HepG2 (cell line): ENCODE measurements around the gene C10orf120. TPM values are rescaled to one million over a fixed set of nuclear protein-coding genes. Genes with fewer than 3 reads are reported as not detected.

Experiments
- ATAC-seq: fragments of 200-7000 bp; cut with Tn5 transposase; 3 replicates; pipeline ENCODE4 v1.9.1; 2020; ENCODE audit warnings: mild to moderate bottlenecking, moderate library complexity
- BruUV-seq: library from RNA; stranded (reverse); fragments of 400-500 nt; replicated peaks from 2 replicates; lab custom pipeline; 2021; lab: Mats Ljungman, UMichigan
- CTCF ChIA-PET: fragments of 300-600 bp; formaldehyde crosslinking; extraction: SDS; loops from one replicate; lab custom pipeline; 2021; ENCODE audit warnings: low total read pairs, inconsistent platforms, low intra/inter-chr PET ratio; lab: Yijun Ruan, JAX
- POLR2A ChIA-PET: fragments of 350-600 bp; sonication (Branson Sonifier 250); formaldehyde crosslinking; loops from one replicate; lab custom pipeline; 2020; ENCODE audit warnings: antibody characterized with exemption, inconsistent platforms; lab: Yijun Ruan, JAX
- DNase-seq: peaks from one replicate; pipeline ENCODE4 v3.0.0-alpha.2; 2015; ENCODE audit warnings: low spot score
- FAIRE-seq: peaks from 3 replicates; lab custom pipeline; 2011; peaks lifted over from hg19 to GRCh38; lab: Jason Lieb, UNC
- H2AFZ ChIP-seq: one replicate; pipeline ENCODE4 v1.6.1; 2011; ENCODE audit warnings: low read length, inconsistent platforms
- H3K27ac ChIP-seq: fragments of 300-600 bp; 3 replicates; pipeline ENCODE4 v1.8.0; 2011; ENCODE audit warnings: mixed run types, mild to moderate bottlenecking, mixed read lengths, low read length, inconsistent platforms; ENCODE audit not compliant: insufficient read depth; ENCODE audit errors: extremely low read length
- H3K27me3 ChIP-seq, 2 experiments: fragments of 200-600 bp in 1 of 2; 2 replicates in 1 of 2; 3 replicates in 1 of 2; pipeline versions ENCODE4 v1.6.0 to v1.8.0; 2011; ENCODE audit warnings: low read length in 2 of 2, mild to moderate bottlenecking in 2 of 2, moderate library complexity in 2 of 2, inconsistent platforms in 1 of 2; ENCODE audit not compliant: insufficient read depth in 2 of 2, control insufficient read depth in 1 of 2
- H3K36me3 ChIP-seq, 2 experiments: fragments of 200-600 bp in 1 of 2; replicated peaks in 1 of 2; 2 replicates in 1 of 2; 3 replicates in 1 of 2; pipeline versions ENCODE4 v1.5.1 to v1.8.0; 2011; ENCODE audit warnings: low read length in 2 of 2, inconsistent platforms in 1 of 2; ENCODE audit not compliant: insufficient read depth in 2 of 2, control insufficient read depth in 1 of 2
- H3K4me1 ChIP-seq: 2 replicates; pipeline ENCODE4 v1.5.1; 2012; ENCODE audit warnings: low read length, inconsistent platforms; ENCODE audit not compliant: insufficient read depth
- H3K4me2 ChIP-seq: 2 replicates; pipeline ENCODE4 v1.6.0; 2011; ENCODE audit warnings: low read depth, low read length, inconsistent platforms
- H3K4me3 ChIP-seq, 3 experiments: fragments of 200-600 bp in 1 of 3; sonication (generic), shearing (Covaris generic) in 1 of 3; replicated peaks in 1 of 3; 2 replicates each; pipeline ENCODE4 v1.5.1; 2011 to 2016; ENCODE audit warnings: low read length in 3 of 3, inconsistent platforms in 2 of 3, low read depth in 2 of 3, mild to moderate bottlenecking in 2 of 3, control low read depth in 1 of 3, mixed read lengths in 1 of 3; ENCODE audit not compliant: insufficient read depth in 1 of 3
- H3K79me2 ChIP-seq: one replicate; pipeline ENCODE4 v1.6.1; 2011; ENCODE audit warnings: low read length, inconsistent platforms; ENCODE audit not compliant: insufficient read depth
- H3K9ac ChIP-seq: 2 replicates; pipeline ENCODE4 v1.6.0; 2011; ENCODE audit warnings: mild to moderate bottlenecking, low read depth, low read length, inconsistent platforms; ENCODE audit not compliant: insufficient read depth
- H3K9me3 ChIP-seq: 2 replicates; pipeline ENCODE4 v1.5.1; 2012; ENCODE audit warnings: mild to moderate bottlenecking, low read length
- H4K20me1 ChIP-seq: 2 replicates; pipeline ENCODE4 v1.6.0; 2011; ENCODE audit warnings: inconsistent platforms, mild to moderate bottlenecking, low read length, moderate library complexity; ENCODE audit not compliant: insufficient read depth
- HCFC1 ChIP-seq: fragments of 150-350 bp; IDR thresholded peaks from 2 replicates; pipeline ENCODE4 v1.6.1; 2014; ENCODE audit warnings: low read depth, low read length
- KIAA2018 ChIP-seq: sonication (generic); formaldehyde crosslinking; IDR thresholded peaks from 2 replicates; pipeline ENCODE4 v1.5.0; 2020; ENCODE audit warnings: mild to moderate bottlenecking, missing genetic modification reagents, borderline replicate concordance
- MYPOP ChIP-seq: sonication (generic); formaldehyde crosslinking; IDR thresholded peaks from 2 replicates; pipeline ENCODE4 v1.8.1; 2023; ENCODE audit warnings: mild to moderate bottlenecking, moderate library complexity, missing genetic modification reagents
- PLRG1 ChIP-seq: fragments of 450-650 bp; conservative IDR thresholded peaks from 2 replicates; pipeline ENCODE4 v1.6.1; 2016
- TFE3 ChIP-seq: IDR thresholded peaks from 2 replicates; pipeline ENCODE4 v1.6.1; 2016
- TRIM22 ChIP-seq: fragments of 450-650 bp; IDR thresholded peaks from 2 replicates; pipeline ENCODE4 v1.6.1; 2017
- ZBTB7B ChIP-seq: sonication (generic); formaldehyde crosslinking; IDR thresholded peaks from 2 replicates; pipeline ENCODE4 v1.4.0; 2020; ENCODE audit warnings: missing genetic modification reagents
- ZNF724P ChIP-seq: sonication (generic); formaldehyde crosslinking; IDR thresholded peaks from 2 replicates; pipeline ENCODE4 v1.8.0; 2022; ENCODE audit warnings: missing genetic modification reagents, borderline replicate concordance
- ZNF766 ChIP-seq: sonication (generic); formaldehyde crosslinking; IDR thresholded peaks from 2 replicates; pipeline ENCODE4 v1.5.0; 2020; ENCODE audit warnings: missing genetic modification reagents, borderline replicate concordance
- ZNF891 ChIP-seq: sonication (generic); formaldehyde crosslinking; IDR thresholded peaks from 2 replicates; pipeline ENCODE4 v1.5.0; 2020; ENCODE audit warnings: mild to moderate bottlenecking, missing genetic modification reagents
- WGBS: methylation state at CpG from one replicate; pipeline ENCODE4 v1.1.6; 2017; ENCODE audit warnings: low lambda C conversion rate; 5-methylcytosine and 5-hydroxymethylcytosine counted together
- in situ Hi-C: cut with HindIII; loops from 2 replicates; pipeline ENCODE4 v1.10.0; 2017; ENCODE audit warnings: low pct_unique_long_range_greater_than_20kb; ENCODE audit not compliant: extremely low pct_ligation_motif_present
- intact Hi-C: fragments of 100-400 bp; cut with micrococcal nuclease; formaldehyde crosslinking; loops from one replicate; pipeline ENCODE4 v1.10.0; 2022; ENCODE audit not compliant: unreplicated experiment
- polyA plus RNA-seq, 8 experiments: library from polyadenylated mRNA; depleted of rRNA in 3 of 8; stranded (reverse) in 7 of 8; unstranded in 1 of 8; fragments of >200 nt; fragmentation: Illumina TruSeq in 4 of 8; extraction: Trizol in 4 of 8; gene quantifications; 2 replicates each; pipeline versions ENCODE4 v1.2.1 to v1.2.3, GENCODE V29; 2011 to 2016; ENCODE audit warnings: low read depth in 4 of 8, missing spikeins in 1 of 8, mixed read lengths in 1 of 8; ENCODE audit not compliant: insufficient read depth in 1 of 8
- total RNA-seq, 5 experiments: library from RNA; depleted of rRNA; stranded (reverse); fragments of >200 nt; fragmentation: Illumina TruSeq; extraction: Trizol; gene quantifications; 2 replicates each; pipeline ENCODE4 v1.2.3, GENCODE V29; 2016; ENCODE audit warnings: low read depth in 1 of 5

Gene C10orf120
- total and polyA plus RNA-seq, 2 of the 13 experiments (the other 11 are each of a cell fraction or from before 2014, with no cell fraction given), result not detected

GRCh38 chr10:122716025-122716424 is 16.4 kb upstream of the C10orf120 start:
- POLR2A ChIA-PET, result no interaction called here
- BruUV-seq, result no TSS peak
- TF ChIP-seq ZNF891 (CRISPR knock-in tag) (no peak), HCFC1 (no peak), KIAA2018 (CRISPR knock-in tag) (no peak), PLRG1 (no peak), MYPOP (CRISPR knock-in tag) (no peak), ZBTB7B (CRISPR knock-in tag) (no peak), ZNF766 (CRISPR knock-in tag) (no peak), ZNF724P (no peak), TRIM22 (no peak), TFE3 (CRISPR knock-in tag) (no peak)

More at GRCh38 chr10:122716025-122716424, 16.4 kb upstream of the C10orf120 start:
- Histone ChIP-seq H3K27me3 (peaks cover 2 to 39% of the 10 kb centered on the region in 2 experiments; a peak in 4 of 5 replicates), H3K9me3 (no peaks in the 10 kb centered on the region), H3K36me3 (no peaks in the 10 kb centered on the region), H4K20me1 (no peaks in the 10 kb centered on the region), H2AFZ (no peak overlapping the region), H3K9ac (no peak overlapping the region), H3K4me1 (no peaks in the 10 kb centered on the region), H3K27ac (no peak overlapping the region), H3K4me3 (no peak overlapping the region), H3K79me2 (no peaks in the 10 kb centered on the region), H3K4me2 (no peak overlapping the region)
- no peak for ATAC-seq
- CTCF ChIA-PET, result no interaction called here
- no peak for FAIRE-seq
- intact Hi-C loops (no loop called here), in situ Hi-C loops (no loop called here)
- 0% methylated on average over 2 of the region's 2 CpGs for WGBS
- DNase-seq, result no peak
